Measurements from ENCODE around the gene SHC4. TPM values are rescaled to one million over a fixed set of nuclear protein-coding genes. Genes with fewer than 3 reads are reported as not detected.

The SHC4 gene
- total and polyA plus RNA-seq, 7 donors = 0.10 to 1.0 (median 0.25) TPM; not detected in 1

DNA sequence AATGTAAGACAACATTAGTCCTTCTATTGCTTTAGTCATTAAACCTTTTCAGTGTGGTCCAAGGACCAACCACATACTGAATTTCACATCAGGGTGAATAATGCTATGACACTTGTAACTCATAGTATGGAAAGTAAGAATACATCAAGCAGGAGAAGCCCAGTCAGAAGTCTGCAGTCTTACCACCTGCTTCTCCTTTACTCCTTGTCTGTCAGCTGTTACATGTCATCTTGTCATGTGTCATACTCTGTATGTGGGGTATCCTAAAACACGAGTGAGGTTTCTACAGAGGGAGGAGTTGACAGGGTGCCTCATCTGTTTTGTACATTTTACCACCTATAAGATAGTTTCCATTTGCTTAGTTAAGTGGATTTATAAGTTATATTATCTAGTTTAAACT lies 118.6 kb downstream of the SHC4 start:
- TF ChIP-seq CTCF (IDR thresholded peaks at IDR 0.05) = no peak
- Histone ChIP-seq H3K4me1 (no peaks in the 10 kb centered on the region), H3K27ac (no peak overlapping the region), H3K9me3 (no peaks in the 10 kb centered on the region), H3K27me3 (ENCODE audit: insufficient read depth in 3 of 3, low read length in 2 of 3) (no peaks in the 10 kb centered on the region), H3K36me3 (ENCODE audit: insufficient read depth in 1 of 2, low read depth in 1 of 2) (no peaks in the 10 kb centered on the region), H3K4me3 (no peak overlapping the region)
- 35 to 52% (median 46%) methylated on average over 1 of the region's 1 CpG for WGBS, 3 donors
- DNase-seq (no peak), ATAC-seq (no peak)
- intact Hi-C loops (cut with DNase I) = no loop called here

DNA sequence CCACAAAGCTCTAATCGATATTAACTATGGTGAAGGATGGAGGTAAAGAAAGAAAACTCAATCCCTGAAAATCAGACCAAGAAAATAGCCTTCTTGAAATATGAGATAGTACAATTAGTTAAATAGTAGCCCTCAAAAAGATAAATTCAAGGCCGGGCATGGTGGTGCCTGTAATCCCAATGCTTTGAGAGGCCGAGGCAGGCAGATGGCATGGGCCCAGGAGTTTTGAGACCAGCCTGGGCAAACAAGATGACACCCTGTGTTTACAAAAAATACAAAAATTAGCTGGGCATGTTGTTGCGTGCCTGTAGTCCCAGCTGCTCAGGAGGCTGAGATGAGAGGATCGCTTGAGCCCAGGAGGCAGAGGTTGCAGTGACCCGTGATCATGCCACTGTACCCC lies 121.2 kb downstream of the SHC4 start:
- no peaks in the 10 kb centered on the region for H3K36me3 ChIP-seq (ENCODE audit: insufficient read depth in 1 of 2, low read depth in 1 of 2)
- H3K9me3 ChIP-seq = no peaks in the 10 kb centered on the region
- H3K27me3 ChIP-seq (ENCODE audit: insufficient read depth in 3 of 3, low read length in 2 of 3) = no peaks in the 10 kb centered on the region
- WGBS, 3 donors = 75 to 93% (median 93%) methylated on average over 6 of the region's 6 CpGs
- H3K4me3 ChIP-seq = no peak overlapping the region
- H3K27ac ChIP-seq = no peak overlapping the region
- no peak for TF ChIP-seq CTCF (IDR thresholded peaks at IDR 0.05)
- intact Hi-C loops (cut with DNase I) = no loop called here
- no peak for ATAC-seq
- H3K4me1 ChIP-seq = no peaks in the 10 kb centered on the region
- DNase-seq = no peak

- TF ChIP-seq CTCF (IDR thresholded peaks at IDR 0.05) = no peak
- Histone ChIP-seq H3K9me3 (peaks cover 6% of the 10 kb centered on the region), H3K4me1 (no peaks in the 10 kb centered on the region), H3K36me3 (ENCODE audit: insufficient read depth in 1 of 2, low read depth in 1 of 2) (no peaks in the 10 kb centered on the region), H3K27me3 (ENCODE audit: insufficient read depth in 3 of 3, low read length in 2 of 3) (no peaks in the 10 kb centered on the region), H3K27ac (no peak overlapping the region), H3K4me3 (no peak overlapping the region)
- DNase-seq = no peak
- 34 to 43% (median 35%) methylated on average over 5 of the region's 5 CpGs for WGBS, 3 donors
- intact Hi-C loops (cut with DNase I) = no loop called here
- no peak for ATAC-seq
Measured at GRCh38 chr15:48834756-48835155, 129.0 kb downstream of the SHC4 start.

DNA sequence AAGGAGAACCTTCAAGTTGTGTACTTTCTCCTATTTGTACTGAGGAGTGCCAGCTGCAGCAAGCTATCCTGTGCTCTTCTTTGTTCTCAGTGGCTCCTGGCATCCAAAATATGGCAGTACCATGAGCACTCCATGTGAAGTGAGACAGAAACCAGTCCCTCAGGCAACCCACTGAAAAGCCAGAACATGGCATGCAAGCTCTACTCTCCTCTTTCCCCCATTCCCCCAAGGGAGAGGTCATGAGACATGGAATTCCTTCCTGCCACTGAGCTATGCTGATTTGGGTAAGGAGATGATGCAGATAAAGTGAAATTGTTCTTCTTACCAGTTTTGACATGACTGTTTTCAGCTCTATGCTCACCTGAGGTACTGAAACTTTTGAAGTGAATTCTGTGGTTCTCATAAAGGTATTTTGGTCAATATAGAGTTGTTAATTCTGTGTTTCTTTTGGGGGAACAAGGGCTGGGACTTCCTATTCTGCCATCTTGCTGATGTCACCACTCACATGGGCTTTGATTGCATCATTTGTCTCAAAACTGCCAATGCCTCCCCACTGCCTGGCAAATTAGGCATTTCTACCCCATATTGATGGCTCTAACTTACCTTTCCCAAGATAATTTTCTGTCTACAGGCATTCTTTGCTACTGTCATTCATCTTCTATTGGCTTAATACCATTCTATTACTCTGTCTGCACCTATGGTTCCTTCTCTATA lies 130.0 kb downstream of the SHC4 start:
- Histone ChIP-seq H3K27me3 (ENCODE audit: insufficient read depth in 3 of 3, low read length in 2 of 3) (no peaks in the 10 kb centered on the region), H3K4me3 (no peak overlapping the region), H3K36me3 (ENCODE audit: insufficient read depth in 1 of 2, low read depth in 1 of 2) (no peaks in the 10 kb centered on the region), H3K9me3 (peaks cover 6% of the 10 kb centered on the region), H3K4me1 (no peaks in the 10 kb centered on the region), H3K27ac (no peak overlapping the region)
- intact Hi-C loops (cut with DNase I) = no loop called here
- no peak for ATAC-seq
- no peak for DNase-seq
- no peak for TF ChIP-seq CTCF (IDR thresholded peaks at IDR 0.05)

DNA sequence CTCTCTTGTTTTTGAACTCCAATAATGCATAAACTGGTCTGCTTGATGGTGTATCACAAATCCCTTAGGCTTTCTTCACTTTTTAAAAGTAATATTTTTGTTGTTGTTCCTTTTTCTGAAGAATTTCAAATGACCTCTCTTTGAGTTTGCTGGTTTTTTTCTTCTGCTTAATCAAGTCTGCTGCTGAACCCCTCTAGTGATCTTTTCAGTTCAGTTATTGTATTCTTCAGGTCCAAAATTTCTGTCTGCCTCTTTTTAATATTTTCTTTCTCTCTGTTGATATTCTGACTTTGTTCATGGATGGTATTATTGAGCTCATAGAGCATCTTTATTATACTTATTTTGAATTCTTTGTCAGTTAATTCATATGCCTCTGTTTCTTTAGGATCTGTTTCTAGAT lies 131.1 kb downstream of the SHC4 start:
- ATAC-seq = no peak
- TF ChIP-seq CTCF (IDR thresholded peaks at IDR 0.05) = no peak
- intact Hi-C loops (cut with DNase I) = no loop called here
- Histone ChIP-seq H3K27ac (no peak overlapping the region), H3K4me3 (no peak overlapping the region), H3K27me3 (ENCODE audit: insufficient read depth in 3 of 3, low read length in 2 of 3) (no peaks in the 10 kb centered on the region), H3K9me3 (peaks cover 6% of the 10 kb centered on the region), H3K4me1 (no peaks in the 10 kb centered on the region), H3K36me3 (ENCODE audit: insufficient read depth in 1 of 2, low read depth in 1 of 2) (no peaks in the 10 kb centered on the region)
- no peak for DNase-seq

Measured in psoas muscle (tissue), 8 donors.